ENCODE results near the gene SH2D6. TPM values are rescaled to one million over a fixed set of nuclear protein-coding genes. Genes with fewer than 3 reads are reported as not detected.

The SH2D6 gene
- total and polyA plus RNA-seq, 7 donors = 0.25 to 1.4 (median 0.70) TPM; not detected in 1

- no peak for ATAC-seq
- no peak for TF ChIP-seq CTCF (IDR thresholded peaks at IDR 0.05)
- H3K27ac ChIP-seq = no peak overlapping the region
These were observed 43.8 kb downstream of the SH2D6 start for GRCh38 chr2:85462322-85462721.

GRCh38 chr2:85468096-85468703, 49.7 kb downstream of the SH2D6 start:
- intact Hi-C loops (cut with DNase I) = no loop called here
- no peak overlapping the region for H3K4me3 ChIP-seq
- ATAC-seq (no peak), DNase-seq (no peak)
- no peak for TF ChIP-seq CTCF (IDR thresholded peaks at IDR 0.05)
- 81 to 89% (median 83%) methylated on average over 8 of the region's 8 CpGs for WGBS, 3 donors
- no peaks in the 10 kb centered on the region for H3K36me3 ChIP-seq (ENCODE audit: insufficient read depth in 1 of 2, low read depth in 1 of 2)
- H3K4me1 ChIP-seq = no peaks in the 10 kb centered on the region
- no peaks in the 10 kb centered on the region for H3K27me3 ChIP-seq (ENCODE audit: insufficient read depth in 3 of 3, low read length in 2 of 3)
- no peak overlapping the region for H3K27ac ChIP-seq
- no peaks in the 10 kb centered on the region for H3K9me3 ChIP-seq

More at GRCh38 chr2:85462322-85462721, 43.8 kb downstream of the SH2D6 start:
- Histone ChIP-seq H3K4me3 (no peak overlapping the region), H3K9me3 (no peaks in the 10 kb centered on the region), H3K27me3 (ENCODE audit: insufficient read depth in 3 of 3, low read length in 2 of 3) (no peaks in the 10 kb centered on the region), H3K36me3 (ENCODE audit: insufficient read depth in 1 of 2, low read depth in 1 of 2) (no peaks in the 10 kb centered on the region), H3K4me1 (no peaks in the 10 kb centered on the region)
- DNase-seq = no peak
- WGBS, 3 donors = 91 to 97% (median 97%) methylated on average over 2 of the region's 2 CpGs
- intact Hi-C loops (cut with DNase I) = no loop called here

GRCh38 chr2:85468704-85469349, 50.3 kb downstream of the SH2D6 start:
- no peaks in the 10 kb centered on the region for H3K4me1 ChIP-seq
- peak in 1 of 4 donors; percentile 37 for ATAC-seq
- WGBS, 3 donors = 72 to 77% (median 74%) methylated on average over 12 of the region's 12 CpGs
- H3K36me3 ChIP-seq (ENCODE audit: insufficient read depth in 1 of 2, low read depth in 1 of 2) = no peaks in the 10 kb centered on the region
- DNase-seq = no peak
- H3K27ac ChIP-seq = no peak overlapping the region
- H3K4me3 ChIP-seq = no peak overlapping the region
- no peaks in the 10 kb centered on the region for H3K9me3 ChIP-seq
- no peak for TF ChIP-seq CTCF (IDR thresholded peaks at IDR 0.05)
- H3K27me3 ChIP-seq (ENCODE audit: insufficient read depth in 3 of 3, low read length in 2 of 3) = no peaks in the 10 kb centered on the region
- intact Hi-C loops (cut with DNase I) = no loop called here

GRCh38 chr2:85470850-85471800, 52.6 kb downstream of the SH2D6 start:
- ATAC-seq (no peak), DNase-seq (no peak)
- 39 to 41% (median 39%) methylated on average over 11 of the region's 11 CpGs for WGBS, 3 donors
- Histone ChIP-seq H3K9me3 (no peaks in the 10 kb centered on the region), H3K27ac (no peak overlapping the region), H3K36me3 (ENCODE audit: insufficient read depth in 1 of 2, low read depth in 1 of 2) (no peaks in the 10 kb centered on the region), H3K4me1 (no peaks in the 10 kb centered on the region), H3K27me3 (ENCODE audit: insufficient read depth in 3 of 3, low read length in 2 of 3) (no peaks in the 10 kb centered on the region), H3K4me3 (no peak overlapping the region)
- intact Hi-C loops (cut with DNase I) = no loop called here
- no peak for TF ChIP-seq CTCF (IDR thresholded peaks at IDR 0.05)
